ENCODE measurements around the gene IRF2. TPM values are rescaled to one million over a fixed set of nuclear protein-coding genes. Genes with fewer than 3 reads are reported as not detected.

The IRF2 gene
- polyA plus RNA-seq, 1 donor (not counting 4 experiments of a cell fraction or from before 2014, with no cell fraction given): 23.8 TPM

DNA sequence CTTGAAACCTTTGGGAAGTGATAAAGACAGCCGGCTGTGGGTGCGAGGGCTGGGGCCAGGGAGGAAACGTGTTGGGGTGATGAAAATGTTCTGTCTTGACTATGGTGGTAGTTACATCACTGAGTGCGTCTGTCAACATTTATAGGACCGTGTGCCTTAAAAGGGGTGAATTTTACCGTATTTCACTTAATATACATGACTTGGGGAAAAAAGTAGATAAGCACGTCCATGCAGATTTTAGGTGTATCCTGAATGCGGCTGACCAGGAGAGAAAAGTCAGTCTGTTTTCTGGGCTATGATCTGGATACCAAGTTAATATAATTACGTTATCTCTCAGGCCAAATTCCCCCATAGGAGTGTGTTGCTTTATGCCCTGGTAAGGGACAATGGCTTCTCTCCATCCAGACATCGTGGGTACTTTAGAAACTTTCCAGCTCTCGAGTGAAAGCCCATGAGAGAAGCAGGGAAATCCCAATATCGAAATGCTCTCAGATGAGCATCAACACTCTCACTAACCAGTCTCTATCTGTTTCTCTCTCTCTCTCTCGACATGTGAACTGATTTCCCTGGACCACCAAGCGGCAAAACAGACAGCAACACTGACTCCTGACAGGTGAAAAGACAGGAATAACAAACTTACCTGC lies 71.5 kb downstream of the IRF2 start:
- Histone ChIP-seq H3K9me1 (ENCODE audit: control insufficient read depth, extremely low read depth, insufficient read depth, low read length) (no peaks in the 10 kb centered on the region), H3K4me2 (ENCODE audit: control insufficient read depth, extremely low read depth, insufficient read depth, low read depth, low read length) (no peak overlapping the region), H3K4me3 (ENCODE audit: control insufficient read depth in 2 of 3, extremely low read depth in 1 of 3, insufficient read depth in 2 of 3, low read depth in 1 of 3, low read length in 3 of 3) (no peak overlapping the region), H3K27ac (ENCODE audit: control insufficient read depth, insufficient read depth, low read length) (no peak overlapping the region), H3K9me3 (ENCODE audit: control insufficient read depth, low read depth, low read length) (no peaks in the 10 kb centered on the region), H3K9ac (ENCODE audit: control insufficient read depth, extremely low read depth, insufficient read depth, low read length) (no peak overlapping the region), H3K4me1 (ENCODE audit: control insufficient read depth, extremely low read depth, insufficient read depth, low read length) (peaks cover 38% of the 10 kb centered on the region), H3K27me3 (ENCODE audit: control insufficient read depth, extremely low read depth, insufficient read depth, low read length) (no peaks in the 10 kb centered on the region), H4K20me1 (ENCODE audit: control insufficient read depth, extremely low read depth, insufficient read depth, low read length) (no peaks in the 10 kb centered on the region), H3K79me2 (ENCODE audit: control insufficient read depth, insufficient read depth, low read length) (no peaks in the 10 kb centered on the region), H3K36me3 (ENCODE audit: control insufficient read depth in 2 of 2, extremely low read depth in 1 of 2, insufficient read depth in 2 of 2, low read length in 2 of 2) (peaks cover 7 to 13% of the 10 kb centered on the region in 2 experiments), H2AFZ (ENCODE audit: control insufficient read depth, low read length) (no peak overlapping the region)
- dilution Hi-C loops (cut with MboI; ENCODE audit: extremely low pct_ligation_motif_present, low sequenced_read_pairs): no loop called here
- TF ChIP-seq EZH2 (IDR thresholded peaks at IDR 0.05; ENCODE audit: low read length): no peak
- FAIRE-seq: no peak
- no peak for DNase-seq (ENCODE audit: low read depth, low spot score)

DNA sequence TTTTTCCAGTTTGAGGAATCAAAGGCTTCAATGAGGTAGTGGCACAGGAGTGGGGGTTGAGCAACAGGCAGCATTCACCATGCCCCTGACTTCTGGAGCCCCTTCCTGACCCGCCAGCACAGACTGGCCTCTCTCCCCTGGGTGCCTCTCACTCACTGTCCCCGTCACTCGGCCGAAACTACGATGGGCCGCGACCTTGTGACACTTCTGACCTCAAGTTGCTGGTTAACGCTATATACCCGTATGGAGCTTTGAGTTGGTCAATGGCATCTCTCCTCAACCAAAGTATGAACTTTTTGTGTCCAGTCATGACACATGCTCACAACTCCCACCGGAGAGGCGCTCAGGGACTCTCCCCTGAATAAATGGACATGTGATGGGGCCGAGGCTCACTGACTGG lies 72.1 kb downstream of the IRF2 start:
- Histone ChIP-seq H3K9me1 (ENCODE audit: control insufficient read depth, extremely low read depth, insufficient read depth, low read length) (no peaks in the 10 kb centered on the region), H3K9ac (ENCODE audit: control insufficient read depth, extremely low read depth, insufficient read depth, low read length) (no peak overlapping the region), H3K4me1 (ENCODE audit: control insufficient read depth, extremely low read depth, insufficient read depth, low read length) (peaks cover 31% of the 10 kb centered on the region), H3K4me3 (ENCODE audit: control insufficient read depth in 2 of 3, extremely low read depth in 1 of 3, insufficient read depth in 2 of 3, low read depth in 1 of 3, low read length in 3 of 3) (no peak overlapping the region), H3K4me2 (ENCODE audit: control insufficient read depth, extremely low read depth, insufficient read depth, low read depth, low read length) (no peak overlapping the region), H3K27ac (ENCODE audit: control insufficient read depth, insufficient read depth, low read length) (no peak overlapping the region), H3K9me3 (ENCODE audit: control insufficient read depth, low read depth, low read length) (no peaks in the 10 kb centered on the region), H4K20me1 (ENCODE audit: control insufficient read depth, extremely low read depth, insufficient read depth, low read length) (no peaks in the 10 kb centered on the region), H3K79me2 (ENCODE audit: control insufficient read depth, insufficient read depth, low read length) (no peaks in the 10 kb centered on the region), H3K27me3 (ENCODE audit: control insufficient read depth, extremely low read depth, insufficient read depth, low read length) (no peaks in the 10 kb centered on the region), H3K36me3 (ENCODE audit: control insufficient read depth in 2 of 2, extremely low read depth in 1 of 2, insufficient read depth in 2 of 2, low read length in 2 of 2) (peaks cover 7 to 14% of the 10 kb centered on the region in 2 experiments), H2AFZ (ENCODE audit: control insufficient read depth, low read length) (no peak overlapping the region)
- FAIRE-seq (no peak), DNase-seq (ENCODE audit: low read depth, low spot score) (no peak)
- TF ChIP-seq, protein P1, sequence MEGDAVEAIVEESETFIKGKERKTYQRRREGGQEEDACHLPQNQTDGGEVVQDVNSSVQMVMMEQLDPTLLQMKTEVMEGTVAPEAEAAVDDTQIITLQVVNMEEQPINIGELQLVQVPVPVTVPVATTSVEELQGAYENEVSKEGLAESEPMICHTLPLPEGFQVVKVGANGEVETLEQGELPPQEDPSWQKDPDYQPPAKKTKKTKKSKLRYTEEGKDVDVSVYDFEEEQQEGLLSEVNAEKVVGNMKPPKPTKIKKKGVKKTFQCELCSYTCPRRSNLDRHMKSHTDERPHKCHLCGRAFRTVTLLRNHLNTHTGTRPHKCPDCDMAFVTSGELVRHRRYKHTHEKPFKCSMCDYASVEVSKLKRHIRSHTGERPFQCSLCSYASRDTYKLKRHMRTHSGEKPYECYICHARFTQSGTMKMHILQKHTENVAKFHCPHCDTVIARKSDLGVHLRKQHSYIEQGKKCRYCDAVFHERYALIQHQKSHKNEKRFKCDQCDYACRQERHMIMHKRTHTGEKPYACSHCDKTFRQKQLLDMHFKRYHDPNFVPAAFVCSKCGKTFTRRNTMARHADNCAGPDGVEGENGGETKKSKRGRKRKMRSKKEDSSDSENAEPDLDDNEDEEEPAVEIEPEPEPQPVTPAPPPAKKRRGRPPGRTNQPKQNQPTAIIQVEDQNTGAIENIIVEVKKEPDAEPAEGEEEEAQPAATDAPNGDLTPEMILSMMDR (optimal IDR thresholded peaks at IDR 0.05 in 1 of 3, IDR thresholded peaks at IDR 0.05 in 1 of 3, conservative IDR thresholded peaks at IDR 0.05 in 1 of 3; ENCODE audit: extremely low read depth in 1 of 3, insufficient read depth in 2 of 3, low read length in 3 of 3): no peak
- TF ChIP-seq EZH2 (IDR thresholded peaks at IDR 0.05; ENCODE audit: low read length): no peak
- dilution Hi-C loops (cut with MboI; ENCODE audit: extremely low pct_ligation_motif_present, low sequenced_read_pairs): no loop called here
